ENCODE data around the gene LRP8.

DNA sequence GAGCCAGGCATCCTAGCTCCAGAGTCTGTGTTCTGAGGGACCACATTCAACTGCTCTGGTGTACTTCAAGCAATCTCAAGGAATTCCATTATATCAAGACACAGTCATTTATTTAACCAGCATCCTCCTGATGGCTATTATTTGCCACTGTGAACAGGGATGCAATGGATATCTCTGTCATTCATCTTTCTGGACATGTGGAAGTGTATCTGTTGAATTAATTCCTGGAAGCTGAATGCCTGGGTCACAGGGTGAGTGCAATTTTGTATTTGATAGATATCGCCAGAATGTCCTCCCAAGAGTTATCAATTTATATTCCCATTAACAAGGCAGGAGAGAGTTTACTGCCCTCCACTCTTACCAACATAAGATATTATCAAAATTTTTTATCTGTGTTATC is 24.7 kb upstream of the LRP8 start:
- TF ChIP-seq, protein P1, sequence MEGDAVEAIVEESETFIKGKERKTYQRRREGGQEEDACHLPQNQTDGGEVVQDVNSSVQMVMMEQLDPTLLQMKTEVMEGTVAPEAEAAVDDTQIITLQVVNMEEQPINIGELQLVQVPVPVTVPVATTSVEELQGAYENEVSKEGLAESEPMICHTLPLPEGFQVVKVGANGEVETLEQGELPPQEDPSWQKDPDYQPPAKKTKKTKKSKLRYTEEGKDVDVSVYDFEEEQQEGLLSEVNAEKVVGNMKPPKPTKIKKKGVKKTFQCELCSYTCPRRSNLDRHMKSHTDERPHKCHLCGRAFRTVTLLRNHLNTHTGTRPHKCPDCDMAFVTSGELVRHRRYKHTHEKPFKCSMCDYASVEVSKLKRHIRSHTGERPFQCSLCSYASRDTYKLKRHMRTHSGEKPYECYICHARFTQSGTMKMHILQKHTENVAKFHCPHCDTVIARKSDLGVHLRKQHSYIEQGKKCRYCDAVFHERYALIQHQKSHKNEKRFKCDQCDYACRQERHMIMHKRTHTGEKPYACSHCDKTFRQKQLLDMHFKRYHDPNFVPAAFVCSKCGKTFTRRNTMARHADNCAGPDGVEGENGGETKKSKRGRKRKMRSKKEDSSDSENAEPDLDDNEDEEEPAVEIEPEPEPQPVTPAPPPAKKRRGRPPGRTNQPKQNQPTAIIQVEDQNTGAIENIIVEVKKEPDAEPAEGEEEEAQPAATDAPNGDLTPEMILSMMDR (IDR thresholded peaks at IDR 0.05 in 4 of 5, conservative IDR thresholded peaks at IDR 0.05 in 1 of 5) = no peak
- TF ChIP-seq POLR2A (IDR thresholded peaks at IDR 0.05) = no peak
